SH-SY5Y (cell line): ENCODE results near the gene TOE1.

Source experiments
- GATA2 ChIP-seq: IDR thresholded peaks from 2 replicates; pipeline ENCODE4 v1.6.1; 2011; ENCODE audit warnings: mild to moderate bottlenecking, low read depth, low read length
- GATA3 ChIP-seq: IDR thresholded peaks from 2 replicates; pipeline ENCODE4 v1.6.1; 2011; ENCODE audit warnings: low read depth, mild to moderate bottlenecking, low read length, moderate library complexity

DNA sequence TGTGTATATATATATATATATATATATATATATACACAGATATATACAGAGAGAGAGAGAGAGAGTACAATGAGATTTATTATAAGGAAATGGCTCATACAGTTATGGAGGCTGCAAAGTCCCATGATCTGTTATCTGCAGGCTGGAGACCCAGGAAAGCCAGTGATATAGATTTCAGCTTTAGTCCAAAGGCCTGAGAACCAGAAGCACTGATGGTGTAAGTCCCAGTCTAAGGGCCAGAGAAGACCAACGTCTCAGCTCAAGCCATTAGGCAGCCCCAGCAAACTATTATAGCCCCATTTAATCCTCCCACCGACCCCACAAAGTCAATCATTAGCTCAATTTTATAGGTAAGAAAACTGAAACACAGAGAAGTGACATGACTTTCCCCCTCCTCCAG, 48.3 kb upstream of the TOE1 start:
- TF ChIP-seq GATA2 (no peak), GATA3 (no peak)
